CD4-positive, alpha-beta memory T cell (primary cell): ENCODE measurements around the gene CEP192. TPM values are rescaled to one million over a fixed set of nuclear protein-coding genes. Genes with fewer than 3 reads are reported as not detected.

Experiments
- CTCF ChIA-PET: fragments of 350-600 bp; sonication (Branson Sonifier 250); formaldehyde crosslinking; loops from one replicate; lab custom pipeline; 2021; ENCODE audit warnings: inconsistent platforms; ENCODE audit not compliant: partially characterized antibody; lab: Charles Lee
- POLR2A ChIA-PET: fragments of 350-600 bp; sonication (Branson Sonifier 250); formaldehyde crosslinking; loops from one replicate; lab custom pipeline; 2021; ENCODE audit not compliant: partially characterized antibody; lab: Charles Lee
- DNase-seq, 5 donors: peaks; one replicate each; pipeline versions ENCODE4 v3.0.0 to v3.0.0-alpha.2; 2020 to 2022; ENCODE audit warnings: mixed read lengths in 1 of 5
- H3K27ac ChIP-seq: one replicate; pipeline ENCODE4 v1.7.0; 2013; ENCODE audit warnings: low read depth, low read length
- H3K27me3 ChIP-seq: 2 replicates; pipeline ENCODE4 v1.7.0; 2013; ENCODE audit warnings: mild to moderate bottlenecking, low read length, moderate library complexity; ENCODE audit not compliant: insufficient read depth
- H3K36me3 ChIP-seq: 2 replicates; pipeline ENCODE4 v1.7.0; 2013; ENCODE audit warnings: mild to moderate bottlenecking, low read length, moderate library complexity; ENCODE audit not compliant: insufficient read depth
- H3K4me1 ChIP-seq: 2 replicates; pipeline ENCODE4 v1.7.0; 2013; ENCODE audit warnings: mild to moderate bottlenecking, low read length, moderate library complexity; ENCODE audit not compliant: insufficient read depth
- H3K4me3 ChIP-seq, 2 donors: one replicate each; pipeline ENCODE4 v1.7.0; 2013; ENCODE audit warnings: low read length in 2 of 2, mild to moderate bottlenecking in 1 of 2
- H3K9me3 ChIP-seq, 2 donors: one replicate each; pipeline ENCODE4 v1.7.0; 2013; ENCODE audit warnings: low read length in 2 of 2, control low read depth in 1 of 2; ENCODE audit not compliant: control insufficient read depth in 1 of 2
- H3K27ac Mint-ChIP-seq, 7 donors: one replicate each; pipeline ENCODE4 v1.8.0; 2020 to 2021; ENCODE audit warnings: mixed read lengths in 7 of 7, mild to moderate bottlenecking in 6 of 7, inconsistent platforms in 3 of 7, moderate library complexity in 3 of 7
- H3K27me3 Mint-ChIP-seq, 2 donors: one replicate each; pipeline ENCODE4 v1.8.0; 2020 to 2021; ENCODE audit warnings: mixed read lengths in 2 of 2
- H3K36me3 Mint-ChIP-seq, 2 donors: one replicate each; pipeline ENCODE4 v1.8.0; 2020 to 2021; ENCODE audit warnings: mixed read lengths in 2 of 2, inconsistent platforms in 1 of 2, mild to moderate bottlenecking in 1 of 2
- H3K4me1 Mint-ChIP-seq, 4 donors: one replicate each; pipeline ENCODE4 v1.8.0; 2020 to 2021; ENCODE audit warnings: mixed read lengths in 4 of 4, mild to moderate bottlenecking in 1 of 4
- H3K4me3 Mint-ChIP-seq, 8 donors: one replicate each; pipeline ENCODE4 v1.8.0; 2020 to 2021; ENCODE audit warnings: mixed read lengths in 8 of 8, mild to moderate bottlenecking in 7 of 8, moderate library complexity in 6 of 8, inconsistent platforms in 3 of 8
- H3K9me3 Mint-ChIP-seq, 8 donors: one replicate each; pipeline ENCODE4 v1.8.0; 2020 to 2021; ENCODE audit warnings: mixed read lengths in 8 of 8, mild to moderate bottlenecking in 5 of 8, inconsistent platforms in 3 of 8, moderate library complexity in 1 of 8
- intact Hi-C: fragments of 100-400 bp; cut with micrococcal nuclease; formaldehyde crosslinking; loops from one replicate; pipeline ENCODE4 v1.15.1; 2023
- polyA plus RNA-seq, 2 donors: library from polyadenylated mRNA; unstranded; fragments of 300-500 nt; fragmentation: Illumina TruSeq; gene quantifications; one replicate each; pipeline ENCODE4 v1.2.3, GENCODE V29; 2021
- total RNA-seq, 2 experiments: library from RNA; stranded (reverse); gene quantifications; one replicate each; pipeline ENCODE4 v1.2.3, GENCODE V29; 2021

CEP192 gene
- total and polyA plus RNA-seq, 4 experiments from 2014 or later, result 3.3 to 45.5 (median 26.1) TPM

DNA sequence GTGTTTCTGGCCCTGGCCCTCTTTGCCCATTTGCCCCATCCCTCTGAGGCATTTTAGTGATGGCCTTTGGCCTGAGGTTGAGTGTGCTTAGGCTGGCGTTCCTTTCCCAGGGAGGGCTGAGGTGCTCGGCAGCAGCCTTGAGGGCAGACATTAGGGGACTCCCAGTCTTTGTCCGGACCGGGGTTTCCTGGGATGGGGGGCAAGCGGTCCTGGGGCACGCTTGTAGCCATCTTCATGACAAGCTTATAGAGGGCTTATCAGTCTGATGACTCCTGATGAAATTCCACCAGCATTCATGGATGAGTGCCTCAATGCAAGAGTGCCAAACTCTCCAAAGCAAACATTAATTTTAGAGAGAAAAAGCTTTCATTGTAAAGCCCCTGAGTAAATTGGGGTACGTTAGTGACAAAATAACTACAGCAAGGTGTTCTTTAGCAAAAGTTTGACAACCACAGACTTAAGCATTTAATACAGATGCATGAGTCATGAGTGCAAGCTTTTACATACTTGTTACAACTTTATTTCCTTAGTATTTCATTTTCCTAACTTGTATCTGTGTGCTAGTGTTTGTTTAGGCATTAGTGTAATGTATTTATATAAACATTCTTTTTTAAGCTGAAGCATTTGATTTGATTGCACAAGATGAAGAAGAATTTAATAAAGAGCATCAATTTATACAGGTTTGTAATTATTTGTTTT is 45.6 kb downstream of the CEP192 start:
- H3K36me3 Mint-ChIP-seq, result peaks cover 60% of the 10 kb centered on the region in 2 donors
- Histone ChIP-seq H3K9me3 (no peaks in the 10 kb centered on the region), H3K27ac (no peak overlapping the region), H3K4me1 (no peaks in the 10 kb centered on the region), H3K4me3 (no peak overlapping the region), H3K36me3 (peaks cover 29% of the 10 kb centered on the region), H3K27me3 (no peaks in the 10 kb centered on the region)
- intact Hi-C loops, result no loop called here
- H3K4me3 Mint-ChIP-seq, result no peak overlapping the region
- no peak for DNase-seq
- H3K9me3 Mint-ChIP-seq, result peaks cover 0 to 2% (median 0%) of the 10 kb centered on the region in 8 donors
- H3K27ac Mint-ChIP-seq, result no peak overlapping the region
- H3K27me3 Mint-ChIP-seq, result no peaks in the 10 kb centered on the region
- peaks cover 7 to 22% (median 17%) of the 10 kb centered on the region in 4 donors for H3K4me1 Mint-ChIP-seq
- ChIA-PET CTCF (no interaction called here), POLR2A (no interaction called here)

DNA sequence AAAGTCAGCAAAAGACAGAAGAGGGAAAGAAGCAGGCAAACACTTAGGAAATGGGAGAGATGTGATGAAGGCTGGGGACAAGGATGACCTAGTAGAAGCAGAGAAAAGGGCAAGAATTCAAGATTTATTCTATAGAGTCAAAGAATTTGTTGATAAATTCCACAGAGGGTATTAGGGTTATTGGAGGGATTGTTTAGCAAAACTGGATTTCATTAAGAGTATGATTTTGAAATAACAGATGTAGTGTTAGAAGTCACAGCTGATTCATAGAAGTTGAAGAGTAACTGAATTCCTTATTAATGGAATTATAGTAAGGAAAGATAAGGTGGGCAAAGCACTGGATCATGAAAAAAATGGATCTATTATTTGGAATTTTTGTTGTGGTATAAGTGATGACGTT is 48.6 kb downstream of the CEP192 start:
- Histone ChIP-seq H3K27me3 (no peaks in the 10 kb centered on the region), H3K27ac (no peak overlapping the region), H3K36me3 (peaks cover 18% of the 10 kb centered on the region), H3K4me1 (no peaks in the 10 kb centered on the region), H3K4me3 (no peak overlapping the region), H3K9me3 (no peaks in the 10 kb centered on the region)
- ChIA-PET POLR2A (no interaction called here), CTCF (no interaction called here)
- peaks cover 5 to 21% (median 14%) of the 10 kb centered on the region in 4 donors for H3K4me1 Mint-ChIP-seq
- no peak for DNase-seq
- peaks cover 0 to 2% (median 0%) of the 10 kb centered on the region in 8 donors for H3K9me3 Mint-ChIP-seq
- peaks cover 60 to 61% of the 10 kb centered on the region in 2 donors for H3K36me3 Mint-ChIP-seq
- intact Hi-C loops, result no loop called here
- H3K27ac Mint-ChIP-seq, result peak overlapping the region in 2 of 7 donors; percentile 9 to 56
- H3K4me3 Mint-ChIP-seq, result no peak overlapping the region
- H3K27me3 Mint-ChIP-seq, result no peaks in the 10 kb centered on the region

DNA sequence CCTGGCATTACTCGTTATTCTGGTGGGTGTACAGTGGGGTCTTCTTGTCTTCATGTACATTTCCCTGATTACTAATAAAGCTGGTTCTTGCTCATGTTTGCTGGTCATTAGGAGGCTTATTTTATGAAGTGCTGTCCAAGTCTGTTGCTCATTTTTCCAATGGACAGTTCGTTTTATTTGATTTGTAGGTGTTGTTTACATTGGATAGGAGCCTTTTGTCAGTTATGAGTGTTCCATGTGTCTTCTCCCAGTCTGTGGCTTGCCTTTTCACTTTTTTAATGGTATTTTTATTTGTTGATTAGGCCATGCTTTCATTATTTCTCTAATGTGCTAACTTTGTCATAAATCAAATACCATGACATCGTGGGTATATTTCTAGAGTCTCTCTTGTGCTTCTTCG is 51.9 kb downstream of the CEP192 start:
- Mint-ChIP-seq H3K27ac (peak overlapping the region in 1 of 7 donors; percentile 11), H3K4me3 (no peak overlapping the region), H3K27me3 (no peaks in the 10 kb centered on the region), H3K4me1 (peaks cover 10 to 31% (median 14%) of the 10 kb centered on the region in 4 donors), H3K9me3 (peaks cover 0 to 2% (median 0%) of the 10 kb centered on the region in 8 donors), H3K36me3 (peaks cover 70 to 78% of the 10 kb centered on the region in 2 donors)
- Histone ChIP-seq H3K9me3 (no peaks in the 10 kb centered on the region), H3K27me3 (no peaks in the 10 kb centered on the region), H3K36me3 (no peaks in the 10 kb centered on the region), H3K4me3 (no peak overlapping the region), H3K4me1 (no peaks in the 10 kb centered on the region), H3K27ac (no peak overlapping the region)
- POLR2A ChIA-PET, result no interaction called here
- intact Hi-C loops, result no loop called here
- DNase-seq, result no peak
- CTCF ChIA-PET, result no interaction called here

DNA sequence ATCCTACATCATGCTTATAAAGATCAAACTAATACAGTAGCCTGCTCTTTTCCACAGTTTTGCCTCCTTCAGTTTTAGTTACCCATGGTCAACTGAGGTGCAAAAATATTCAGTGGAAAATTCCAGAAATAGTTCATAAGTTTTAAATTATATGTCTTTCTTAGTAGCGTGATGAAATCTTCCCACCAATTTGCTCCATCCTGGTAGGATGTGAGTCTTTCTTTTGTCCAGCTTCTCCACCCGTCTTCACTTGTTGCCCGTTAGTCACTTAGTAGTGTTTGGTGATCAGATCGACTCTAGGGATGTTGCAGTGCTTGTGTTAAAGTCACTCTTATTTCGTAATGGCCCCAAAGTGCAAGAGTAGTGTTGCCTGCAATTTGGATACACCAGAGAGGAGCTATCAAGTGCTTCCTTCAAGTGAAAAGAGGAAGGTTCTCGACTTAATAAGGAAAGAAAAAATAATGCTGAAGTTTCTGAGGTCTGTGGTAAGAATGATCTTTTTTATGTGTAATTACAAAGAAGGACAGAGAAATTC is 57.0 kb downstream of the CEP192 start:
- Histone ChIP-seq H3K4me3 (no peak overlapping the region), H3K4me1 (no peaks in the 10 kb centered on the region), H3K27me3 (no peaks in the 10 kb centered on the region), H3K36me3 (peaks cover 25% of the 10 kb centered on the region), H3K9me3 (no peaks in the 10 kb centered on the region), H3K27ac (no peak overlapping the region)
- H3K9me3 Mint-ChIP-seq, result no peaks in the 10 kb centered on the region
- peaks cover 12 to 25% (median 22%) of the 10 kb centered on the region in 4 donors for H3K4me1 Mint-ChIP-seq
- H3K27me3 Mint-ChIP-seq, result no peaks in the 10 kb centered on the region
- no peak overlapping the region for H3K27ac Mint-ChIP-seq
- H3K4me3 Mint-ChIP-seq, result no peak overlapping the region
- DNase-seq, result no peak
- CTCF ChIA-PET, result no interaction called here
- H3K36me3 Mint-ChIP-seq, result peaks cover 76 to 78% of the 10 kb centered on the region in 2 donors
- intact Hi-C loops, result no loop called here
- POLR2A ChIA-PET, result no interaction called here

DNA sequence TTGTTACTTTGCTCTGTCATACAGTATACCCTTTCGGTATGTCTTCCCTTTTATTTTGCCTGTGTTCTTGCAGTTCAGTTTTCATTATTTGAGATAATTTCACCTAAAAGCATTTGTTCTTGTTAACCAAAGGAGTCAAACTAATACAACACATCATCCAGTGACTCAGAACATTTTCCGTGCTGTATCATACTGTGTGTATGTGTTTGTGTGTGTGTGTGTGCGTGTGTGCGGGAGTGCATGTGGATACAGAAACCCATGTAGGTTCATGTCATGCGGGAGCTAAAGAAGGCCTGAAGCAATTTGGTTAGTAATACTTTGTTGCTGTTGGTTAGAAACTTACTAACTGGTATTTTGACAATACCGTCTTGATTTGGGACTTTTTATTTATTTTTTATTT is 60.0 kb downstream of the CEP192 start:
- H3K4me1 ChIP-seq, result no peaks in the 10 kb centered on the region
- no peak overlapping the region for H3K4me3 ChIP-seq
- no peak overlapping the region for H3K27ac ChIP-seq
- POLR2A ChIA-PET, result no interaction called here
- intact Hi-C loops, result no loop called here
- Mint-ChIP-seq H3K4me3 (no peak overlapping the region), H3K36me3 (peaks cover 73 to 81% of the 10 kb centered on the region in 2 donors), H3K27ac (no peak overlapping the region), H3K9me3 (no peaks in the 10 kb centered on the region), H3K4me1 (peaks cover 5 to 17% (median 15%) of the 10 kb centered on the region in 4 donors), H3K27me3 (no peaks in the 10 kb centered on the region)
- DNase-seq, result no peak
- no peaks in the 10 kb centered on the region for H3K27me3 ChIP-seq
- H3K9me3 ChIP-seq, result no peaks in the 10 kb centered on the region
- peaks cover 46% of the 10 kb centered on the region for H3K36me3 ChIP-seq
- CTCF ChIA-PET, result no interaction called here

DNA sequence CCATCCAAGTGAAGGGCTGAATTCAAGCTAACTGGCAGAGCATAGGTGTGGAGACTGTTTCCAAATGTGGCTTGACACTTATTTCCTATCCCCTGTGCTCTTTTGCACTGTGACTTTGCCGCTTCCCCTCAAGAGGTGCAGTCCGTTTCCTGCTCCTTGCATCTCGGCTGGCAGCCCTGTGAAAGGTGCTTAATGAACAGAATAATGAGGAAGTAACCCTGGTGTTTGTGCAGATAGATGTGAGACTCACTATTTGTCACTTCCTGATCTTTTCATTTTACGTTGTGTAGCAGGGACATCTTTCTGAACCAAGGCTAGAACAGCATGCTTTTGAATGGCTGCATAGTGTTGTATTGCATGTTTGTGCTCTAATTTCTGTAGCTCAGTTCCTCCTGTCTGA is 60.8 kb downstream of the CEP192 start:
- Histone ChIP-seq H3K4me3 (no peak overlapping the region), H3K36me3 (peaks cover 52% of the 10 kb centered on the region), H3K9me3 (no peaks in the 10 kb centered on the region), H3K27me3 (no peaks in the 10 kb centered on the region), H3K4me1 (no peaks in the 10 kb centered on the region), H3K27ac (no peak overlapping the region)
- no peaks in the 10 kb centered on the region for H3K27me3 Mint-ChIP-seq
- peaks cover 72 to 85% of the 10 kb centered on the region in 2 donors for H3K36me3 Mint-ChIP-seq
- H3K9me3 Mint-ChIP-seq, result no peaks in the 10 kb centered on the region
- intact Hi-C loops, result no loop called here
- DNase-seq, result no peak
- peaks cover 5 to 17% (median 15%) of the 10 kb centered on the region in 4 donors for H3K4me1 Mint-ChIP-seq
- peak overlapping the region in 2 of 7 donors; percentile 54 to 69 for H3K27ac Mint-ChIP-seq
- ChIA-PET POLR2A (no interaction called here), CTCF (no interaction called here)
- H3K4me3 Mint-ChIP-seq, result peak overlapping the region in 2 of 8 donors; percentile 22 to 24

DNA sequence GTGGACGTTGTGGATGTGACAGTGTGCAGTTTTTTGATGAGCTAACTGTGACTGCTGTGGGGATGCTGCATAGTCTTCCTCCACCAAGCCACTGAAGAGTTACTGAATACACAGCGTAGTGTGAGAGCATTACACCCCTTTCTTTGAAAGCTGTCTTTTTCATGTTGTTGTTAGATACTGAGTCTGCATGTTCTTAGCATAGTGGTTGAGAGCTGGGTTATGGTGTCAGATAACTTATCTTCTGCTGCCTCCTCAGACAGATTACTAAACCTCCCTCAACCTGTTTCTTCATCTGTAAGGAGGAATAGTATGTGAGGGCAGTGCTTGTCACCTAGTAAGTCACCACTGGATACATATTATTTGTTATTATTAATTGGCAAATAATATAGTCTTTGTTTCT is 63.2 kb downstream of the CEP192 start:
- H3K27me3 ChIP-seq, result no peaks in the 10 kb centered on the region
- ChIA-PET CTCF (interaction anchor here (0.9 kb wide), 1 partner anchor 9 kb away, joined by 3 read pairs; no protein-coding TSS in a partner anchor), POLR2A (interaction anchor here (0.8 kb wide), 1 partner anchor 16 kb away, joined by 5 read pairs; no protein-coding TSS in a partner anchor)
- no peak overlapping the region for H3K4me3 ChIP-seq
- no peaks in the 10 kb centered on the region for H3K9me3 ChIP-seq
- Mint-ChIP-seq H3K27me3 (no peaks in the 10 kb centered on the region), H3K9me3 (no peaks in the 10 kb centered on the region), H3K36me3 (peaks cover 64 to 82% of the 10 kb centered on the region in 2 donors), H3K27ac (peak overlapping the region in 1 of 7 donors; percentile 25), H3K4me1 (peaks cover 5 to 15% (median 12%) of the 10 kb centered on the region in 4 donors), H3K4me3 (no peak overlapping the region)
- no peak for DNase-seq
- no peaks in the 10 kb centered on the region for H3K4me1 ChIP-seq
- intact Hi-C loops, result no loop called here
- H3K36me3 ChIP-seq, result peaks cover 56% of the 10 kb centered on the region
- H3K27ac ChIP-seq, result no peak overlapping the region
